KOPT-K1 (cell line): Measurements from ENCODE around the gene ARL6IP4.

Source experiments
- H3K27ac ChIP-seq: fragments of 200-600 bp; sonication (generic); 2 replicates; pipeline ENCODE4 v1.5.1; 2016; ENCODE audit warnings: antibody characterized with exemption, mild to moderate bottlenecking, low read depth, low read length; ENCODE audit not compliant: poor library complexity, severe bottlenecking
- H3K36me3 ChIP-seq: fragments of 200-600 bp; sonication (generic); 2 replicates; pipeline ENCODE4 v1.5.1; 2017; ENCODE audit warnings: antibody characterized with exemption, mild to moderate bottlenecking, low read length, moderate library complexity; ENCODE audit not compliant: insufficient read depth
- H3K9me3 ChIP-seq: fragments of 200-600 bp; sonication (generic); 2 replicates; pipeline ENCODE4 v1.5.1; 2017; ENCODE audit warnings: antibody characterized with exemption, low read length, mild to moderate bottlenecking; ENCODE audit not compliant: insufficient read depth, poor library complexity, severe bottlenecking

ARL6IP4 gene

GRCh38 chr12:122949816-122950675 lies 30.4 kb upstream of the ARL6IP4 start:
- H3K36me3 ChIP-seq = no peaks in the 10 kb centered on the region
- H3K9me3 ChIP-seq = no peaks in the 10 kb centered on the region
- no peak overlapping the region for H3K27ac ChIP-seq

GRCh38 chr12:122951406-122951805 lies 29.1 kb upstream of the ARL6IP4 start:
- Histone ChIP-seq H3K36me3 (no peaks in the 10 kb centered on the region), H3K27ac (no peak overlapping the region), H3K9me3 (no peaks in the 10 kb centered on the region)

GRCh38 chr12:122951979-122952892 lies 28.2 kb upstream of the ARL6IP4 start:
- Histone ChIP-seq H3K9me3 (no peaks in the 10 kb centered on the region), H3K27ac (no peak overlapping the region)

GRCh38 chr12:122955156-122955555 lies 25.3 kb upstream of the ARL6IP4 start:
- H3K27ac ChIP-seq = no peak overlapping the region

More at GRCh38 chr12:122951979-122952892, 28.2 kb upstream of the ARL6IP4 start:
- no peaks in the 10 kb centered on the region for H3K36me3 ChIP-seq

GRCh38 chr12:122956035-122956434 lies 24.4 kb upstream of the ARL6IP4 start:
- Histone ChIP-seq H3K36me3 (no peaks in the 10 kb centered on the region), H3K27ac (no peak overlapping the region), H3K9me3 (no peaks in the 10 kb centered on the region)

More at GRCh38 chr12:122955156-122955555, 25.3 kb upstream of the ARL6IP4 start:
- no peaks in the 10 kb centered on the region for H3K9me3 ChIP-seq
- H3K36me3 ChIP-seq = no peaks in the 10 kb centered on the region

- Histone ChIP-seq H3K27ac (no peak overlapping the region), H3K36me3 (no peaks in the 10 kb centered on the region), H3K9me3 (no peaks in the 10 kb centered on the region)
These were observed 22.1 kb upstream of the ARL6IP4 start for GRCh38 chr12:122958198-122958888.

- H3K27ac ChIP-seq = no peak overlapping the region
- no peaks in the 10 kb centered on the region for H3K36me3 ChIP-seq
These were observed 20.8 kb upstream of the ARL6IP4 start for GRCh38 chr12:122959566-122960192.

GRCh38 chr12:122960193-122960569 lies 20.3 kb upstream of the ARL6IP4 start:
- Histone ChIP-seq H3K27ac (no peak overlapping the region), H3K36me3 (no peaks in the 10 kb centered on the region), H3K9me3 (no peaks in the 10 kb centered on the region)

More at GRCh38 chr12:122959566-122960192, 20.8 kb upstream of the ARL6IP4 start:
- no peaks in the 10 kb centered on the region for H3K9me3 ChIP-seq

GRCh38 chr12:122961531-122962329 lies 18.8 kb upstream of the ARL6IP4 start:
- Histone ChIP-seq H3K9me3 (no peaks in the 10 kb centered on the region), H3K27ac (no peak overlapping the region), H3K36me3 (no peaks in the 10 kb centered on the region)

GRCh38 chr12:122963941-122964265 lies 16.6 kb upstream of the ARL6IP4 start:
- no peak overlapping the region for H3K27ac ChIP-seq
- H3K9me3 ChIP-seq = no peaks in the 10 kb centered on the region
- H3K36me3 ChIP-seq = no peaks in the 10 kb centered on the region

- Histone ChIP-seq H3K27ac (no peak overlapping the region), H3K36me3 (no peaks in the 10 kb centered on the region), H3K9me3 (no peaks in the 10 kb centered on the region)
These were observed 15.8 kb upstream of the ARL6IP4 start for GRCh38 chr12:122964439-122965257.

GRCh38 chr12:122965321-122965751 lies 15.1 kb upstream of the ARL6IP4 start:
- H3K9me3 ChIP-seq = no peaks in the 10 kb centered on the region
- no peaks in the 10 kb centered on the region for H3K36me3 ChIP-seq
- H3K27ac ChIP-seq = no peak overlapping the region
